IMR-90 (cell line): ENCODE results near the gene PITPNC1. TPM values are rescaled to one million over a fixed set of nuclear protein-coding genes. Genes with fewer than 3 reads are reported as not detected.

Experiments used
- ATAC-seq: fragments of 200-7000 bp; cut with Tn5 transposase; 2 replicates; pipeline ENCODE4 v1.9.1; 2020; ENCODE audit warnings: low read depth, mild to moderate bottlenecking, moderate library complexity
- BruUV-seq: library from RNA; stranded (reverse); fragments of 400-500 nt; replicated peaks from 2 replicates; lab custom pipeline; 2021; lab: Mats Ljungman, UMichigan
- CTCF ChIA-PET: fragments of 300-600 bp; formaldehyde crosslinking; extraction: SDS; loops from one replicate; lab custom pipeline; 2021; ENCODE audit warnings: antibody characterized with exemption; lab: Yijun Ruan, JAX
- POLR2A ChIA-PET: fragments of 300-600 bp; sonication (Branson Sonifier 250); formaldehyde crosslinking; loops from one replicate; lab custom pipeline; 2022; ENCODE audit warnings: antibody characterized with exemption; ENCODE audit not compliant: unreplicated experiment; lab: Charles Lee
- DNase-seq: peaks from one replicate; pipeline ENCODE4 v3.0.0; 2013
- H2AFZ ChIP-seq: replicated peaks from 2 replicates; pipeline ENCODE3; 2013; ENCODE audit warnings: low read length, mild to moderate bottlenecking; ENCODE audit not compliant: poor library complexity
- H2AK5ac ChIP-seq: 2 replicates; pipeline ENCODE4 v1.6.1; 2013; ENCODE audit warnings: low read depth, low read length, inconsistent platforms
- H2AK9ac ChIP-seq: replicated peaks from 2 replicates; pipeline ENCODE3; 2013; ENCODE audit warnings: mild to moderate bottlenecking, low read depth, low read length, moderate library complexity; ENCODE audit not compliant: poor library complexity
- H2BK120ac ChIP-seq: 2 replicates; pipeline ENCODE4 v1.6.1; 2013; ENCODE audit warnings: low read depth, low read length, inconsistent platforms
- H2BK15ac ChIP-seq: 3 replicates; pipeline ENCODE4 v1.6.1; 2013; ENCODE audit warnings: low read depth, low read length, inconsistent platforms
- H2BK20ac ChIP-seq: 2 replicates; pipeline ENCODE4 v1.6.1; 2013; ENCODE audit warnings: low read depth, mild to moderate bottlenecking, inconsistent platforms, low read length, moderate library complexity
- H2BK5ac ChIP-seq: 2 replicates; pipeline ENCODE4 v1.6.1; 2013; ENCODE audit warnings: mild to moderate bottlenecking, low read depth, low read length, inconsistent platforms; ENCODE audit not compliant: poor library complexity, severe bottlenecking
- H3K14ac ChIP-seq: replicated peaks from 2 replicates; pipeline ENCODE4 v1.6.1; 2013; ENCODE audit warnings: low read depth, low read length, inconsistent platforms
- H3K18ac ChIP-seq: 2 replicates; pipeline ENCODE4 v1.6.1; 2013; ENCODE audit warnings: low read depth, low read length, control low read depth
- H3K23ac ChIP-seq: 2 replicates; pipeline ENCODE4 v1.6.1; 2013; ENCODE audit warnings: low read depth, low read length, inconsistent platforms
- H3K27ac ChIP-seq: 2 replicates; pipeline ENCODE4 v1.5.1; 2013; ENCODE audit warnings: mild to moderate bottlenecking, control low read depth, low read length; ENCODE audit not compliant: insufficient read depth
- H3K27me3 ChIP-seq: 2 replicates; pipeline ENCODE4 v1.6.1; 2013; ENCODE audit warnings: low read length; ENCODE audit not compliant: control insufficient read depth, insufficient read depth
- H3K36me3 ChIP-seq: 2 replicates; pipeline ENCODE4 v1.6.1; 2013; ENCODE audit warnings: low read length, mixed read lengths; ENCODE audit not compliant: control insufficient read depth, insufficient read depth
- H3K4ac ChIP-seq: 2 replicates; pipeline ENCODE4 v1.6.1; 2013; ENCODE audit warnings: low read depth, low read length, inconsistent platforms
- H3K4me1 ChIP-seq: 2 replicates; pipeline ENCODE4 v1.6.1; 2013; ENCODE audit warnings: low read length, mixed read lengths; ENCODE audit not compliant: control insufficient read depth, insufficient read depth
- H3K4me2 ChIP-seq: 2 replicates; pipeline ENCODE4 v1.6.1; 2013; ENCODE audit warnings: low read depth, mild to moderate bottlenecking, control low read depth, low read length, moderate library complexity
- H3K4me3 ChIP-seq: 2 replicates; pipeline ENCODE4 v1.5.1; 2013; ENCODE audit warnings: low read depth, mild to moderate bottlenecking, control low read depth, low read length, moderate library complexity; ENCODE audit not compliant: insufficient read depth
- H3K56ac ChIP-seq: 2 replicates; pipeline ENCODE4 v1.6.1; 2013; ENCODE audit warnings: low read length, inconsistent platforms; ENCODE audit not compliant: insufficient read depth; ENCODE audit errors: extremely low read depth
- H3K79me1 ChIP-seq, 2 experiments: 2 replicates each; pipeline ENCODE4 v1.6.1; 2013; ENCODE audit warnings: low read length in 2 of 2, inconsistent platforms in 1 of 2, low read depth in 1 of 2
- H3K9ac ChIP-seq: 2 replicates; pipeline ENCODE4 v1.6.1; 2013; ENCODE audit warnings: low read depth, low read length, control low read depth
- H3K9me1 ChIP-seq: 2 replicates; pipeline ENCODE4 v1.6.1; 2013; ENCODE audit warnings: low read length, inconsistent platforms; ENCODE audit not compliant: insufficient read depth
- H3K9me3 ChIP-seq: 2 replicates; pipeline ENCODE4 v1.6.1; 2013; ENCODE audit warnings: low read length; ENCODE audit not compliant: control insufficient read depth, insufficient read depth
- H4K20me1 ChIP-seq: 2 replicates; pipeline ENCODE4 v1.6.1; 2013; ENCODE audit warnings: low read length, inconsistent platforms; ENCODE audit not compliant: insufficient read depth
- H4K5ac ChIP-seq: 2 replicates; pipeline ENCODE4 v1.6.1; 2013; ENCODE audit warnings: mild to moderate bottlenecking, low read depth, low read length, control low read depth
- H4K8ac ChIP-seq, 2 experiments: 2 replicates each; pipeline ENCODE4 v1.6.1; 2013; ENCODE audit warnings: low read depth in 2 of 2, low read length in 2 of 2, control low read depth in 1 of 2, inconsistent platforms in 1 of 2
- H4K91ac ChIP-seq: 2 replicates; pipeline ENCODE4 v1.6.1; 2013; ENCODE audit warnings: low read depth, low read length, inconsistent platforms; ENCODE audit not compliant: insufficient read depth
- BHLHE40 ChIP-seq: fragments of 150-350 bp; IDR thresholded peaks from 2 replicates; pipeline ENCODE4 v1.6.1; 2016; ENCODE audit warnings: mild to moderate bottlenecking, low read depth, low read length
- CEBPB ChIP-seq: IDR thresholded peaks from 2 replicates; pipeline ENCODE4 v1.6.1; 2012; ENCODE audit warnings: low read depth, low read length, improper control_type of control experiment
- CHD1 ChIP-seq: IDR thresholded peaks from 2 replicates; pipeline ENCODE4 v1.6.1; 2012; ENCODE audit warnings: low read depth, low read length, improper control_type of control experiment
- FOS ChIP-seq: fragments of 150-350 bp; IDR thresholded peaks from 2 replicates; pipeline ENCODE4 v1.6.1; 2016; ENCODE audit warnings: low read depth, low read length
- MAFK ChIP-seq: IDR thresholded peaks from 2 replicates; pipeline ENCODE4 v1.6.1; 2012; ENCODE audit warnings: low read depth, low read length, improper control_type of control experiment
- MAZ ChIP-seq: IDR thresholded peaks from 2 replicates; pipeline ENCODE4 v1.6.1; 2012; ENCODE audit warnings: low read depth, mild to moderate bottlenecking, low read length, improper control_type of control experiment, moderate library complexity, borderline replicate concordance
- MXI1 ChIP-seq: IDR thresholded peaks from 2 replicates; pipeline ENCODE4 v1.6.1; 2012; ENCODE audit warnings: low read depth, mild to moderate bottlenecking, low read length, moderate library complexity, borderline replicate concordance
- NFE2L2 ChIP-seq: fragments of 150-350 bp; IDR thresholded peaks from 2 replicates; pipeline ENCODE4 v1.6.1; 2016; ENCODE audit warnings: low read depth, mild to moderate bottlenecking, low read length
- POLR2A ChIP-seq: IDR thresholded peaks from 2 replicates; pipeline ENCODE4 v1.6.1; 2012; ENCODE audit warnings: mild to moderate bottlenecking, low read depth, low read length
- RAD21 ChIP-seq: IDR thresholded peaks from 2 replicates; pipeline ENCODE4 v1.6.1; 2012; ENCODE audit warnings: low read length, improper control_type of control experiment
- RCOR1 ChIP-seq: IDR thresholded peaks from 2 replicates; pipeline ENCODE4 v1.6.1; 2012; ENCODE audit warnings: mild to moderate bottlenecking, low read length, improper control_type of control experiment; ENCODE audit not compliant: insufficient replicate concordance
- RFX5 ChIP-seq: IDR thresholded peaks from 2 replicates; pipeline ENCODE4 v1.8.0; 2012; ENCODE audit warnings: low read depth, mild to moderate bottlenecking, low read length, moderate library complexity
- SMC3 ChIP-seq: fragments of 150-350 bp; IDR thresholded peaks from 2 replicates; pipeline ENCODE4 v1.6.1; 2016; ENCODE audit warnings: low read depth, mild to moderate bottlenecking, antibody characterized with exemption, low read length, moderate library complexity
- WGBS, 2 experiments: methylation state at CpG; one replicate each; pipeline versions ENCODE4 v1.1.5 to v1.1.7; 2013; ENCODE audit warnings: missing lambda C conversion rate in 2 of 2; ENCODE audit not compliant: insufficient read length in 1 of 2; ENCODE audit errors: extremely low coverage in 2 of 2; 5-methylcytosine and 5-hydroxymethylcytosine counted together
- dilution Hi-C: fragments of 300-500 bp; cut with HindIII; formaldehyde crosslinking; loops from one replicate; pipeline ENCODE4 v1.14.3; 2018; ENCODE audit warnings: low sequenced_read_pairs; ENCODE audit not compliant: unreplicated experiment
- in situ Hi-C: fragments of 300-500 bp; cut with MboI; formaldehyde crosslinking; loops from 3 replicates; pipeline ENCODE4 v1.14.3; 2019; ENCODE audit warnings: low sequenced_read_pairs, inconsistent platforms, mixed read lengths
- intact Hi-C: fragments of 100-400 bp; cut with micrococcal nuclease; formaldehyde crosslinking; loops from 2 replicates; pipeline ENCODE4 v1.10.0; 2022
- polyA plus RNA-seq, 3 experiments: library from polyadenylated mRNA; depleted of rRNA; stranded (reverse); fragments of >200 nt; gene quantifications; 2 replicates each; pipeline ENCODE4 v1.2.3, GENCODE V29; 2012; ENCODE audit warnings: low replicate concordance in 1 of 3
- total RNA-seq: library from RNA; depleted of rRNA; stranded (reverse); fragments of >200 nt; gene quantifications from 2 replicates; pipeline ENCODE4 v1.2.3, GENCODE V29; 2012
- TF ChIP-seq, protein P1 (sequence below): fragments of 150-350 bp; IDR thresholded peaks from 2 replicates; pipeline ENCODE4 v1.6.1; 2017; ENCODE audit warnings: mild to moderate bottlenecking, antibody characterized with exemption, low read length, low read depth
- TF ChIP-seq, protein P2 (sequence below): fragments of 150-350 bp; IDR thresholded peaks from 2 replicates; pipeline ENCODE4 v1.6.1; 2016; ENCODE audit warnings: low read depth, mild to moderate bottlenecking, low read length, moderate library complexity, borderline replicate concordance
- TF ChIP-seq, protein P3 (sequence below): conservative IDR thresholded peaks from 2 replicates; pipeline ENCODE4 v1.5.1; 2012; ENCODE audit warnings: mild to moderate bottlenecking, low read depth, low read length, improper control_type of control experiment

PITPNC1 gene
- total and polyA plus RNA-seq, 2 of the 4 experiments (the other 2 are of a cell fraction), result 4.1 TPM

DNA sequence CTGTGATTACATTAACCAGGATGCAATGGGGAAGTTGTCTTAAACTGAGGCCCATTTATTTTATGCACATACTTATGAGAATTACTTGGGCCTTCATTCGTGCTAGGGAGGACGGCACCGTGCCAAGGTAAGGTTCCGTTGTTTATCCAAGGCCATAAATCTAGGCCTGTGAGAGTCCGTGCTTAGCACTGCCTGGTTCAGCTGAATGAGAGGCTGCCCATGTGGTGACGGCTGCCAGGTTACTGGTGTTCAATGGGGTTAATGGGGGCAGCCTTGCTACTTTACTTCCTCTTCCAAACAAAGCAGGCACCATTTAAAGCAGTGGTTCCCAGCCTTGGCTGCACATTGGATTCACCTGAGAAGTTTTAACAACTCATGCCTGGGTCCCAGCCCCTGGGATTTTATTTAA is 205.6 kb downstream of the PITPNC1 start:
- Histone ChIP-seq H3K4me1 (no peaks in the 10 kb centered on the region; the same call in 1 of the 2 replicates), H2AK5ac (no peak overlapping the region), H3K18ac (no peak overlapping the region), H2BK5ac (no peak overlapping the region), H3K4ac (no peak overlapping the region), H3K9ac (no peak overlapping the region), H4K8ac (no peak overlapping the region), H2AFZ (peak overlapping the region; percentile 18), H3K4me3 (no peak overlapping the region), H3K27ac (no peak overlapping the region), H3K14ac (no peak overlapping the region), H4K5ac (no peak overlapping the region), H3K4me2 (no peak overlapping the region), H3K79me1 (no peaks in the 10 kb centered on the region), H2BK120ac (no peak overlapping the region), H3K27me3 (no peaks in the 10 kb centered on the region), H2AK9ac (no peak overlapping the region), H2BK15ac (no peak overlapping the region), H3K36me3 (no peaks in the 10 kb centered on the region; the same call in 1 of the 2 replicates), H3K9me3 (no peaks in the 10 kb centered on the region), H3K23ac (no peak overlapping the region), H4K91ac (no peak overlapping the region), H4K20me1 (no peaks in the 10 kb centered on the region), H3K56ac (no peak overlapping the region), H2BK20ac (no peak overlapping the region), H3K9me1 (no peaks in the 10 kb centered on the region)
- ATAC-seq (peak; percentile 63; the same call in 1 of the 2 replicates), DNase-seq (peak; percentile 62)
- TF ChIP-seq MAFK, result no peak
- TF ChIP-seq RFX5, result no peak
- no peak for TF ChIP-seq RAD21
- TF ChIP-seq, protein P1, sequence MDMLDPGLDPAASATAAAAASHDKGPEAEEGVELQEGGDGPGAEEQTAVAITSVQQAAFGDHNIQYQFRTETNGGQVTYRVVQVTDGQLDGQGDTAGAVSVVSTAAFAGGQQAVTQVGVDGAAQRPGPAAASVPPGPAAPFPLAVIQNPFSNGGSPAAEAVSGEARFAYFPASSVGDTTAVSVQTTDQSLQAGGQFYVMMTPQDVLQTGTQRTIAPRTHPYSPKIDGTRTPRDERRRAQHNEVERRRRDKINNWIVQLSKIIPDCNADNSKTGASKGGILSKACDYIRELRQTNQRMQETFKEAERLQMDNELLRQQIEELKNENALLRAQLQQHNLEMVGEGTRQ, result no peak
- TF ChIP-seq POLR2A, result no peak
- TF ChIP-seq CHD1, result no peak
- TF ChIP-seq SMC3, result no peak
- TF ChIP-seq NFE2L2, result no peak
- TF ChIP-seq RCOR1, result no peak
- TF ChIP-seq MAZ, result no peak
- no peak for TF ChIP-seq BHLHE40
- TF ChIP-seq, protein P2, sequence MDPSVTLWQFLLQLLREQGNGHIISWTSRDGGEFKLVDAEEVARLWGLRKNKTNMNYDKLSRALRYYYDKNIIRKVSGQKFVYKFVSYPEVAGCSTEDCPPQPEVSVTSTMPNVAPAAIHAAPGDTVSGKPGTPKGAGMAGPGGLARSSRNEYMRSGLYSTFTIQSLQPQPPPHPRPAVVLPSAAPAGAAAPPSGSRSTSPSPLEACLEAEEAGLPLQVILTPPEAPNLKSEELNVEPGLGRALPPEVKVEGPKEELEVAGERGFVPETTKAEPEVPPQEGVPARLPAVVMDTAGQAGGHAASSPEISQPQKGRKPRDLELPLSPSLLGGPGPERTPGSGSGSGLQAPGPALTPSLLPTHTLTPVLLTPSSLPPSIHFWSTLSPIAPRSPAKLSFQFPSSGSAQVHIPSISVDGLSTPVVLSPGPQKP, result no peak
- TF ChIP-seq, protein P3, sequence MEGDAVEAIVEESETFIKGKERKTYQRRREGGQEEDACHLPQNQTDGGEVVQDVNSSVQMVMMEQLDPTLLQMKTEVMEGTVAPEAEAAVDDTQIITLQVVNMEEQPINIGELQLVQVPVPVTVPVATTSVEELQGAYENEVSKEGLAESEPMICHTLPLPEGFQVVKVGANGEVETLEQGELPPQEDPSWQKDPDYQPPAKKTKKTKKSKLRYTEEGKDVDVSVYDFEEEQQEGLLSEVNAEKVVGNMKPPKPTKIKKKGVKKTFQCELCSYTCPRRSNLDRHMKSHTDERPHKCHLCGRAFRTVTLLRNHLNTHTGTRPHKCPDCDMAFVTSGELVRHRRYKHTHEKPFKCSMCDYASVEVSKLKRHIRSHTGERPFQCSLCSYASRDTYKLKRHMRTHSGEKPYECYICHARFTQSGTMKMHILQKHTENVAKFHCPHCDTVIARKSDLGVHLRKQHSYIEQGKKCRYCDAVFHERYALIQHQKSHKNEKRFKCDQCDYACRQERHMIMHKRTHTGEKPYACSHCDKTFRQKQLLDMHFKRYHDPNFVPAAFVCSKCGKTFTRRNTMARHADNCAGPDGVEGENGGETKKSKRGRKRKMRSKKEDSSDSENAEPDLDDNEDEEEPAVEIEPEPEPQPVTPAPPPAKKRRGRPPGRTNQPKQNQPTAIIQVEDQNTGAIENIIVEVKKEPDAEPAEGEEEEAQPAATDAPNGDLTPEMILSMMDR, result no peak
- no peak for TF ChIP-seq CEBPB
- no peak for TF ChIP-seq MXI1
- TF ChIP-seq FOS, result no peak
- ChIA-PET POLR2A (no interaction called here), CTCF (no interaction called here)
- in situ Hi-C loops (no loop called here), dilution Hi-C loops (no loop called here), intact Hi-C loops (no loop called here)
- BruUV-seq, result no TSS peak
- no CpG with 5 or more reads among the region's 6 CpGs for WGBS, 2 experiments
